BJ (cell line): ENCODE measurements around the gene GALNT17. TPM values are rescaled to one million over a fixed set of nuclear protein-coding genes. Genes with fewer than 3 reads are reported as not detected.

Experiments used
- CTCF ChIA-PET: fragments of 350-600 bp; formaldehyde crosslinking; extraction: SDS; loops from one replicate; lab custom pipeline; 2021; ENCODE audit warnings: antibody characterized with exemption, inconsistent platforms; lab: Yijun Ruan, JAX
- POLR2A ChIA-PET: fragments of 300-600 bp; sonication (Branson Sonifier 250); formaldehyde crosslinking; extraction: SDS; loops from one replicate; lab custom pipeline; 2021; ENCODE audit warnings: antibody characterized with exemption; lab: Charles Lee
- DNase-seq: peaks from one replicate; pipeline ENCODE4 v3.0.0-alpha.2; 2011; ENCODE audit warnings: low read depth
- H3K27me3 ChIP-seq: 2 replicates; pipeline ENCODE4 v1.6.0; 2011; ENCODE audit warnings: low read length; ENCODE audit not compliant: control insufficient read depth, insufficient read depth
- H3K36me3 ChIP-seq: 2 replicates; pipeline ENCODE4 v1.5.1; 2011; ENCODE audit warnings: low read length; ENCODE audit not compliant: control insufficient read depth, insufficient read depth
- H3K4me3 ChIP-seq: 2 replicates; pipeline ENCODE4 v1.5.1; 2011; ENCODE audit warnings: low read depth, mild to moderate bottlenecking, control low read depth, low read length
- polyA plus RNA-seq: library from polyadenylated mRNA; depleted of rRNA; stranded (reverse); fragments of >200 nt; gene quantifications from 2 replicates; pipeline ENCODE4 v1.2.3, GENCODE V29; 2011
- TF ChIP-seq, protein P1 (sequence below): IDR thresholded peaks from 2 replicates; pipeline ENCODE4 v1.5.1; 2011; ENCODE audit warnings: low read depth, mild to moderate bottlenecking, control low read depth, inconsistent platforms, low read length, moderate library complexity; ENCODE audit not compliant: insufficient read depth

GALNT17 gene
- polyA plus RNA-seq, 1 experiment: not detected

GRCh38 chr7:71465741-71466189 is 333.8 kb downstream of the GALNT17 start:
- Histone ChIP-seq H3K36me3 (no peaks in the 10 kb centered on the region), H3K4me3 (no peak overlapping the region), H3K27me3 (no peaks in the 10 kb centered on the region)
- TF ChIP-seq, protein P1, sequence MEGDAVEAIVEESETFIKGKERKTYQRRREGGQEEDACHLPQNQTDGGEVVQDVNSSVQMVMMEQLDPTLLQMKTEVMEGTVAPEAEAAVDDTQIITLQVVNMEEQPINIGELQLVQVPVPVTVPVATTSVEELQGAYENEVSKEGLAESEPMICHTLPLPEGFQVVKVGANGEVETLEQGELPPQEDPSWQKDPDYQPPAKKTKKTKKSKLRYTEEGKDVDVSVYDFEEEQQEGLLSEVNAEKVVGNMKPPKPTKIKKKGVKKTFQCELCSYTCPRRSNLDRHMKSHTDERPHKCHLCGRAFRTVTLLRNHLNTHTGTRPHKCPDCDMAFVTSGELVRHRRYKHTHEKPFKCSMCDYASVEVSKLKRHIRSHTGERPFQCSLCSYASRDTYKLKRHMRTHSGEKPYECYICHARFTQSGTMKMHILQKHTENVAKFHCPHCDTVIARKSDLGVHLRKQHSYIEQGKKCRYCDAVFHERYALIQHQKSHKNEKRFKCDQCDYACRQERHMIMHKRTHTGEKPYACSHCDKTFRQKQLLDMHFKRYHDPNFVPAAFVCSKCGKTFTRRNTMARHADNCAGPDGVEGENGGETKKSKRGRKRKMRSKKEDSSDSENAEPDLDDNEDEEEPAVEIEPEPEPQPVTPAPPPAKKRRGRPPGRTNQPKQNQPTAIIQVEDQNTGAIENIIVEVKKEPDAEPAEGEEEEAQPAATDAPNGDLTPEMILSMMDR: no peak
- ChIA-PET POLR2A (no interaction called here), CTCF (no interaction called here)
- DNase-seq: no peak

DNA sequence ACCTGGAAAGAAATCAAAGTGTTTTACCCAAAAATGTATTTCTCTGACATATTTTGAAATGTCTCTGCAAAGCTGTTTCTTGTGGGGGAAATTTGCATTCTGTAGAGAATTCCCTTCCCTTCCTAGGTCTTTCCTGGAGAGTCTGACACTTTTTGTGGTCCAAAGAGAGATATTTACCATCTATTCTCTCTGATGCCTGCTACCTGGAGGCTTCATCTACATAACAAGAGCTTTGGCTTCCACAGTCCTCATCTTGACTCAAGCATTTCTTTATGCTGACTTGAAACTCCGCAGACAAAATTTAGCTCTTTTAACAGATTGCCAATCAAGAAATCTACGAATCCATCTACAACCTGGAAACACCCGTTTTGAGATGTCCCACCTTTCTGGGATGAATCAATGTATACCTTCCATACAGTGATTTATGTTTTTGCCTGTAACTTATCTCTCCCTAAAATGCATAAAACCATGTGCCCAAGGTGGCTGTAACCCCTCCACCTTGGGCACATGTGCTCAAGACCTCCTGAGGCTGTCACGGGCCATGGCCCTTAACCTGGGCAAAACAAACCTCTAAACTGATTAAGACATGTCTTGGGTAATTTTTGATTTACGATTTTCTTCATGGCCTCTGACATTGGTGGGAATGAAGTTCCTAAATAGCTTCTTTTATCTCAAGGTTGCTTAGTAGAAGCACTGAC is 334.7 kb downstream of the GALNT17 start:
- DNase-seq: no peak
- Histone ChIP-seq H3K27me3 (no peaks in the 10 kb centered on the region), H3K4me3 (no peak overlapping the region), H3K36me3 (no peaks in the 10 kb centered on the region)
- TF ChIP-seq, protein P1: no peak
- ChIA-PET POLR2A (no interaction called here), CTCF (interaction anchor here (0.9 kb wide), 1 partner anchor 11 kb away, joined by 3 read pairs; no protein-coding TSS in a partner anchor)

- ChIA-PET CTCF (no interaction called here), POLR2A (no interaction called here)
- TF ChIP-seq, protein P1: no peak
- no peaks in the 10 kb centered on the region for H3K27me3 ChIP-seq
- DNase-seq: no peak
- H3K4me3 ChIP-seq: no peak overlapping the region
- no peaks in the 10 kb centered on the region for H3K36me3 ChIP-seq
Measured at GRCh38 chr7:71470326-71470725, 338.4 kb downstream of the GALNT17 start.

- Histone ChIP-seq H3K4me3 (no peak overlapping the region), H3K36me3 (no peaks in the 10 kb centered on the region), H3K27me3 (no peaks in the 10 kb centered on the region)
- ChIA-PET POLR2A (no interaction called here), CTCF (no interaction called here)
- TF ChIP-seq, protein P1: no peak
- no peak for DNase-seq
Measured at GRCh38 chr7:71470830-71471229, 338.9 kb downstream of the GALNT17 start.

- Histone ChIP-seq H3K36me3 (no peaks in the 10 kb centered on the region), H3K27me3 (no peaks in the 10 kb centered on the region), H3K4me3 (no peak overlapping the region)
- ChIA-PET POLR2A (no interaction called here), CTCF (no interaction called here)
- DNase-seq: no peak
- TF ChIP-seq, protein P1: no peak
Measured at GRCh38 chr7:71472962-71473361, 341.0 kb downstream of the GALNT17 start.
